ENCODE measurements around the gene DNAH8.

The DNAH8 gene, protein sequence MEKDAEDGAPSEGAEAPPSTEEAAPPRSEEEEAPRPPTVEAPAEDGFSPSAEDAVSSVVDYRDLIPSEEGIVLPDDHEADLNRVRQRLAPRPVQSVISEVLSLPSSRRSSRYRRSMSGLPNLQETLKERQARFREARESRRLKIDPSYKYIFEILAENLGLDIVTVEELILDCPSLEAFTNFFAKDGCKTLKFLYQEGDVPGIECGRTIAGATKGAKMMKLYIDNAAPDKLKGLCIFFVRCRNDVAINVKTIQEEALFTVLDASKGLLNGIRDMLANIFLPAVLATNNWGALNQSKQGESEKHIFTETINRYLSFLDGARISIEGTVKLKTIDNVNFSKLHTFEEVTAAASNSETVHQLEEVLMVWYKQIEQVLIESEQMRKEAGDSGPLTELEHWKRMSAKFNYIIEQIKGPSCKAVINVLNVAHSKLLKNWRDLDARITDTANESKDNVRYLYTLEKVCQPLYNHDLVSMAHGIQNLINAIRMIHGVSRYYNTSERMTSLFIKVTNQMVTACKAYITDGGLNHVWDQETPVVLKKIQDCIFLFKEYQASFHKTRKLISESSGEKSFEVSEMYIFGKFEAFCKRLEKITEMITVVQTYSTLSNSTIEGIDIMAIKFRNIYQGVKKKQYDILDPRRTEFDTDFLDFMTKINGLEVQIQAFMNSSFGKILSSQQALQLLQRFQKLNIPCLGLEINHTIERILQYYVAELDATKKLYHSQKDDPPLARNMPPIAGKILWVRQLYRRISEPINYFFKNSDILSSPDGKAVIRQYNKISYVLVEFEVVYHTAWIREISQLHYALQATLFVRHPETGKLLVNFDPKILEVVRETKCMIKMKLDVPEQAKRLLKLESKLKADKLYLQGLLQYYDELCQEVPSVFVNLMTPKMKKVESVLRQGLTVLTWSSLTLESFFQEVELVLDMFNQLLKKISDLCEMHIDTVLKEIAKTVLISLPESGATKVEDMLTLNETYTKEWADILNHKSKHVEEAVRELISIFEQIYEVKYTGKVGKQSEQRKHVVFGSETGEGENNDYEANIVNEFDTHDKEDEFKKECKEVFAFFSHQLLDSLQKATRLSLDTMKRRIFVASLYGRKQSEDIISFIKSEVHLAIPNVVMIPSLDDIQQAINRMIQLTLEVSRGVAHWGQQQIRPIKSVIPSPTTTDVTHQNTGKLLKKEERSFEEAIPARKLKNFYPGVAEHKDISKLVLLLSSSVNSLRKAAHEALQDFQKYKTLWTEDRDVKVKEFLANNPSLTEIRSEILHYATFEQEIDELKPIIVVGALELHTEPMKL (N-terminal part only)

DNA sequence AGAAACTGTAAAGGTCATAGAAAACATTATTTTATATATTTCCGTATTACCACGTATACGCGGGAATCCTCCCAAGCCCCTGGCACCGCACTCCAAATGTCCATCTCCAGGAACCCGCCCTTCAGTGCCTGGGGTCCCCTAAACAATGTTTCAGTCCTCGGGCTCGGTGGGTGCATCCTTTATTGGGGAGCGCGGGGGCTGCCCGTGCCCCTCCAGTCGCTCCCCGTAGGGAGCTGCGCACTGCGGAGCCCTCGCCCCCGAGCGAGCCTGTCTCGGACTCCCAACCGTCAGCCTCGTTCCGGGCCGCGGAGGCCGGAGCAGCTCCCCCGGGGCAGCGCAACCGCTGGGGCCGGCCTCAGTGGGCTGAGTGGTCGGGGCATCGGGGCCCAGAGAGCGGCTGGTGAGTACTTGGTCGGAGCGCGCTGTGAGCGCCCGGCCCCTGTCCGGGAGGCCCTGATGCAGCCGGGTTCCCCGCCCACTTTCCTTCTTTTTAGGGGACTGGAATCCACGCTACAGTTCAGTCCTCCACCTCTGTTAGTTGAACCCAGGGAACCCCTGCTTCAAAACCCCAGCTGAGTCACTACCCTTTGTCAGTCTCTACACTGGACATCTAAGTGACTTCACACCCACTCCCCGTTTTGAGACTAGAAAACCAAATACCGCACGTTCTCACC lies at the start of gene DNAH8:
DNAH8 (plus strand) TSS at position 296 of the 674 bp plus-strand sequence. CDS start 7,499 bp downstream, outside the sequence.
- H3K4me3 ChIP-seq (ENCODE audit: low read depth, low read length): peak within 1 kb of the TSS; percentile 22

DNA sequence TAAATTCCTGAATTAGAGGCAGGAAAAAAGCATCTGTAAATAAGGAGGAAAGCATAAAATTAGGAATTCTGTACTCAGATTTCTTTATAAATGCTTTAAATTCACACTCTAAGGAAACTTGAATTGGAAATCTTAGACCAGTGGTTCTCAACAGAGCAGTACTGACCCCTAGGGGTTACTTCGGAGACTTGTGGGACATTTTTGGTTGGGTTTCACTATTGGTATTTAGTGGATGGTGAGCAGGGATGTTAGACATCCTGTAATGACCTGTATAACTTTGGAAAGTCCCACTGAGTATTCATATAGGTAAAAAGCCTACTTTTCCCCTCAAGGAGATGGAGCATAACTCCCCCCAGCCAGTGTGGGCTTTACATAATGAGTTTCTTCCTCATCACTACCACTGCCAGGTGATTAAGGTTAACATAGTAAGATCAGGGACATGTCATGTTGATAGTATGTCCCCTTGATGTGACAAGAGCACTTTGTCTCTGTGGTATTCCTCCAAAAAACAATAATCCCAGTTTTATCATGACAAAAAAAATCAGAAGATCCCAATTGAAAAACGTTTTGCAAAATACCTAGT lies 43.1 kb upstream of the DNAH8 start:
- H3K4me3 ChIP-seq (ENCODE audit: low read depth, low read length): no peak overlapping the region

DNA sequence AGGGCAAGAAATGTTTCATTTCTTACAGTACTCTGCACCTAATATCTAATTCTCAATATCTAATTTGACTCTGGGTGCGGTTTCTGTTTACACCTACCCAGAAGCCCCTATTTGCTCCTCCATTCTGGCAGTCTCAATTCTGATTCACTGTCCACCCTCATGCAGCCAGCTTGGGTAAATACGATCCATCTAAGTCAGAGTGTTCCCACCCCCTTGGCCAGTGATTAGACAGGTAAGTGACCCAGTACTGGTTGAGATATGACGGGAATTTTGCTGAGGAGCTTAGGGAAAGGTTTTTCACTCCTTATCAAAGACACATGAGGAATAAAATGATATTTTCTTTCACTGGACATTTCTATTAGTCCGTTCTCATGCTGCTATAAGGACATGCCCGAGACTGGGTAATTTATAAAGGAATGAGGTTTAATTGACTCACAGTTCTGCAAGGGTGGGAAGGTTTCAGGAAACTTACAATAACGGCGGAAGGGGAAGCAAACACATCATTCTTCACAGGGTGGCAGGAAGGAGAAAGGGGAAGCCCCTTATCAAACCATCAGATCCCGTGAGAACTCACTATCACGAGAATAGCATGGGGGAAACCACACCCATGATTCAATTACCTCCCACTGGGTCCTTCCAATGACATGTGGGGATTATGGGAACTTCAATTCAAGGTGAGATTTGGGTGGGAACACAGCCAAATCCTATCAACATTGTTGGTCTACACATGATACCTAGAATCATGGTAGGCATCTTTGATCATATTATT lies 41.5 kb upstream of the DNAH8 start:
- no peak overlapping the region for H3K4me3 ChIP-seq (ENCODE audit: low read depth, low read length)

DNA sequence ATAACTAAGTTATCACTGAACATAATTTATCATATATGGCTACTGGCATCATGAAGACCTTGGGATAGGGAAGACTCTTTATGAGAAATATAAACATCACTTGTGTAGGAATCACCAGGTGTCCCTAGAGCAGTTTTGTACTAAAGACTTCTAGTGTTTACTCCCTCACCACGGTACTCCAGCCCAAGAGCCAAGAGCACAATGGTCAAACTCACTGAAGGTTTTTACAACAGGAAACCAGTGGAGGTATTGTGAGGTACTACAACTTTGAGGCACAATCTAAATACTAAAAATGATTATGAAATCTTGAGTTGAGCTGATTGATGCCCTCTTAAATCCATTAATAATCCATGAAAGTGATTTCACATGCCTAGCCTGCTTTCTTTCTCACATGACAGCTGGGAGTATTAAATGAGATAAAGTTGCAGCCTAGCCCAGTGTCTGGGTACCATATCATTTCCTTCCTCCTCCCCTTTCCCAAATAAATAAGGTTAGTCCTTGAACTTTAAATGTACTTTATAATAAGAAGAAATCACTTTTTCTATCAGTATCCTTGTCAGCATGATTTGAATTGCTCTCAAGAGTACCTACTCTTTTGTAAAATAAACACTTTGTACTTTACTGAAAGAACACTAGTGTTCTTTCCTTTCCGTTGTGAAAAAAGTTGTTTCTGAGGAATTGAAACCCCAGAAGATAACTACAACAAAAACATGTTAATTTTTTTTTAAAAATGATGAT lies 38.7 kb upstream of the DNAH8 start:
- no peak overlapping the region for H3K4me3 ChIP-seq (ENCODE audit: low read depth, low read length)

DNA sequence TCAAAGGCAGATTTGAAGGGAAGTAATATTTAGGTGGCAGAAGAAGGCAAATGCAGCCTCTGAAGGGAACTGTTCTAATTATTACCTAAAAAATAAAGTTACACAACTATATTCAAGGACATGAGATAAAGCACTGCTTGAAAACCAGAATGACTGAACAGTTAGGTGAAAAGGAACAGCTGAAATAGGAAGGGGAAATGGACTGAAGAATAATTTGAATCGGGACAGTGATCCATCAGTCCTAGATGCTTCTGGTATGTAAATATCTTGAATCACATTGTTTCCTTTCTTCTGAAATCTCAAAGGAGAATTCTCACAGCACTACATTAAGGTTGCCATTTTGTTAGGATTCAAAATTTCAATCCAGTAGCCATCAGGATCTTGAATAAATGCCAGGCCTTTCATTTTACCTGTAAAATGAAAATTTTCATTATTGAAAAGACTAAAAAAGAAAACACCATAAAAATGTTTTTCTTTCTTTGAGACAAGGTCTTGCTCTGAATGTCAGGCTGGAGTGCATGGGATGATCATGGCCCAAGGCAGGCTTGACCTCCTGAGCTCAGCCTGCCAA lies 38.1 kb upstream of the DNAH8 start:
- no peak overlapping the region for H3K4me3 ChIP-seq (ENCODE audit: low read depth, low read length)

DNA sequence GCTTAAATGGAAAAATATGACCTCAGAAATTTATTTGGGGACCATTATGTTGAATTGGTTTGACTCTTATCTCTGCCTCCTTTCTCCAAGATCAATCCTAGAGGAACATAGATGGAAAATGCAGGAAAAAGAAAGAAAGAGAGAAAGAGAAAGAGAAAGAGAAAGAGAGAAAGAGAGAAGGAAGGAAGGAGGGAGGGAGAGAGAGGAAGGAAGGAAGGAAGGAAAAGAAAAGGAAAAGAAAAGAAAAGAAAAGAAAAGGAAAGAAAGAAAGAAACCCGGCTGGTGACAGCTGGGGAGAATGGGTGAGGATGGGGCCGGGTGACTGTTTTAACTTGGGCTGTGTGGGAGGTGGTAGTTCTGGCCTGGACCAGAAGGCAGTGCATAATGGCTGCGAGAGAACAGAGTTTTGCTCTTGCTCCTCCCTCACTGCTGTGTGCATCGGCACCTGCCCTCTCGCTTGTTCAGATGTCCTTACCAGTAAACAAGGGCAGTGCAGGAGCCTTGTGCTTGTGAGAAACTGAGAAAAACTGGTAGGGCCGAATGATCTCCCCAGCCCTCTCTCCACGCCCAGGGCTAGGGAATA lies 36.8 kb upstream of the DNAH8 start:
- H3K4me3 ChIP-seq (ENCODE audit: low read depth, low read length): no peak overlapping the region

DNA sequence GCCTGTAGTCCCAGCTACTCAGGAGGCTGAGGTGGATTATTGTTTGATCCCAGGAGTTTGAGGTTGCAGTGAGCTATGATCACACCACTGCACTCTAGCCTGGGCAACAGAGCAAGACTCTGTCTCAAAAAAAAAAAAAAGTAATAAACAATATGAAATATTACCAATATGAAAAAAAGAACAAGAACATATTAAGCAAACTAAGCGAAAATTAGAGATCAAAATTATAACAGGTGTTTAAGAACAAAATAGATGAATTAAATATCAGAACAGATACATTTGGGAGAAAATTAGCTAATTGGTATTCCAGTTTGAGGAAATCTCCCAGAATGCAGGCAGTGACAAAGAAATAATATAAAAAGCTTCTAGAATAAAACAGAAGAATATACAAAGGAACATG lies 35.4 kb upstream of the DNAH8 start:
- H3K4me3 ChIP-seq (ENCODE audit: low read depth, low read length): no peak overlapping the region

DNA sequence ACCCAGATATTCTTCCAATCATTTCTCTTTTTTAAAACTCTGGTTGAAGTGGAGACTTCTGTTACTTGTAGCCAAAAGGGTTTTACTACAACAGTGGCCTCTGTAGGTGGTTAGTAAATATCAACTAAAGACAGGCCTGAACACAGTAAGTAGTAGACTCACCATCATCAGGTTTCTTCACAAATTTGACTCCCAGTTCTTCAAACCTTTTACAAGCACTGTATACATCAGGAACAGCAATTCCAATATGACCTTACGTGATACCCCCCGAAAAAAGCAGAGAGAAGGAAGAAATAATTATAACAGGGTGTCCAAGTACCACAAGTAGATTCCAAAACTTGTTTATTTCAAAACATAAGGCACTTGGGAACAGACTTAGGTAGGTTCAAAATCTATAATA lies 33.3 kb upstream of the DNAH8 start:
- no peak overlapping the region for H3K4me3 ChIP-seq (ENCODE audit: low read depth, low read length)

DNA sequence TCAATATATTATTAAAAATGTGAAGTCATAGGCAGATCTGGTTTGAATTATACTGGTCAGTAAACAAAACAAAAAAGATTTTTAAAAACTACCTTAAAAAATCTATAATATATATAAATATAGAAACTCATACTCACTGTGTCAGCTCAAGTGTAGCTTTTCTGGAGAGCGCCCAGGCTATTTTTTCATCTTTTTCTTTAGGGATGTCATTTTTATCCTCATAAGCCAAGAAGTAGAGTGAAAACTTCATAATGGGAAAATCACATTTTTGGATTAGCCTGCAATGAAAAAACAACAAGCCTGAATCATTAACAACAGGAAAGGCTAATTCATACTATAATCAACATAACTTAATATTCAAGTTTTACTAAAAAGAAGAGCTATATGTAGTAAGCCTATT lies 30.9 kb upstream of the DNAH8 start:
- no peak overlapping the region for H3K4me3 ChIP-seq (ENCODE audit: low read depth, low read length)

DNA sequence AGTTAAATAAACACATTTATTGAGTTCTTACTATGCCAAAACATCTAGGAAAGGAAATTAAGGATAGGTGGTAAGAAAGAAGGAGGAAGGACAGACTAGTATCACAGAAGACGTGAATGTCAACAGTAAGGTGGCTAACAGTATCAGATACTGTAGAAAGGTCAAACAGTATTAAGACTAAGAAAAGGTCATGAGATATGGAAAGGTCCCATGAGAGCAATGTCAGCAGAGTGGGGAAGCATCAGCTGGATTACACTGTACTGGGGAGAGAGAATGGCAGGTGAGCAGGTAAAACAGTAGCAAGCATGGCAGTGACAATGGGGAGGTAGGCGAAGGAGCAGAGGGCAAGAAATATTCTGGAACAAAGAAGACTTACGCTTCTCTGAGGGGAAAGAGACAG lies 30.2 kb upstream of the DNAH8 start:
- H3K4me3 ChIP-seq (ENCODE audit: low read depth, low read length): no peak overlapping the region

DNA sequence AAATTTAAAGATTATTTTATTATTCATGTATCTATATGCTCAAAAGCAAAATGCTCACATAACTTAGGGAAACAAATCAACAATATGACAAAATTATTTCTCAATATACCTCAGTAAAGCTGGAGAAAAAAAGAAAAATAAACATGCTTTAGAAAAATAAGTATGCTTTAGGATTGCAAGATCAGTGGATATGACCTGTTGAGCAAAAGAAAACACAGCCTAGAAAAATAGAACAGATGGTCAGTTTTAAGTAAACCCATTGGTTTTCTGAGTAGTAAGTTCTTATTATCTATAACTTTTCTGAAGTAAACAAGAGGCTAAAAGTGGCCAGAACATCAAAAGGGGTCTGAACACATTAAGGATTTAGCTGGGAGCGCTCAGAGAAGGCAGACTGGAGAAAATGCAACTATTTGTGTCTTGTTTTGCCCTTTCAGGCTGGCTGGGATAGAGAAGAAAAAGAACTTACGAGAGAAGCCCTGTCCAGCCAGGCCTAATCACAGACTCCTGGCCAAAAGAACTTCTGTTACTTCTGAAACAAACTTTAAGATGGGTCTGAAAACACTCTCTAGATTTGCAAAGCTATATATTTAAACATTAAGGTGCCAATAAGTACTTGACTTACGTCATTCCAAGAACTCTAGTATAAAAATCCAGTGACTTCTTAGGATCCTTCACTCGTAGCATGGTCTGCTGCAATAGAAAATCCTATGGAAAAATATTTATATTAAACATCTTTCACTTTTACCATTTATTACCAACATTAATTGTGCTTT lies 28.7 kb upstream of the DNAH8 start:
- H3K4me3 ChIP-seq (ENCODE audit: low read depth, low read length): no peak overlapping the region

DNA sequence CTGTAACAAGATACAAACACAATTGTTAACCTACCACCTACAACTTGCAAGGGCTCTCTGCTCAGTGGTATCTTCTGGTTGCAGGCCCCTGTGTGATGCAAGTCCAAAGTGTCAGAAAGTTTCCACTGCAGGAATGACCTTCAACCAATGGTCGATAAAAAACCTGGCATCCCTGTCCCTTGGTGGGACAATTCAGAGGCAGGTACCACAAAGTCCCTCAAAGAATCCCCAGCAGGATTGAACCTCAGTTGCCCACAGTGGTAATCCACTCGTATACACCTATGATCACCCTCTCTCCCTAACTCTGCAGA lies 28.1 kb upstream of the DNAH8 start:
- H3K4me3 ChIP-seq (ENCODE audit: low read depth, low read length): no peak overlapping the region

DNA sequence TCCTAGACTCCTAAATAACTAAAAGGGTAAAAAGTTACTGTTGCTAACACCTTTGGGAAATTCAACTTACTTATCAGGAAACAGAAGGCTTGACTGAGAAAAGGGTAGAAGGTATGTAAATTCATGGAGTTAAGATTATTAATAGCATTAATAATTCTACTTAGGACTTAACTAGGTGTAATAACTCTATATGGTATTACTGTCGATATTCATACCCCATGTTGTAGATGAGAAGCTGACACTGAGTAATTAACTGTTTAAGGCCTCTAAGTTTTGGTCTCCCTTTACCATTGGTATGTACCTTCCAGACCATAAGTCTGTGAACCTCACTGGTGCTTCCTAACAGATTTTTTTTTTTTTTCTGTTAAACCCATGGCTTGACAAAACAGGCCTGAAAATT lies 27.6 kb upstream of the DNAH8 start:
- H3K4me3 ChIP-seq (ENCODE audit: low read depth, low read length): no peak overlapping the region

DNA sequence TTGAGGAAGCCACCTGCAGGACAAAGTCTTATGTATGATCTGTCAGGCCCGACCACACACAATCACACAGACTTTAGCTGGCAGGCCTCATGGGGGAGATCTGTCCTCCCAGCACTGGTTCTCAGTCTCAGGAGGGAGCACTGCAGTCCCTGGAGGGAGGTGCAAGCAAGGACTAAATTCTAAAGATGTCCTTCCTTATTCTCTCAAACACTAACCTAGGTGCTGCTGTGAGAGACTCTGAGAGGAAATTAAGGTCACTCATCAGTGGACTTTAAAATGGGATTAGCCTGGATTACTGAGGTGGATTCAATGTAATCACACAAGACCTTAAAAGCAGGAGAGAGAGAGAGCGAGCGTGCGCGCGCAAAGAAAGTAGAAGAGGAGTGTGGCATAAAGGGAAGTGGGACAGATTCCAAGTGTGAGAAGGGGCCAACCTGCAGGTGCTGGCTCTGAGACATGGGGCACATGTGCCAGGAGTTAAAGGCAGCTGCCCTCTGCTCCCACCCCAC lies 26.5 kb upstream of the DNAH8 start:
- H3K4me3 ChIP-seq (ENCODE audit: low read depth, low read length): no peak overlapping the region

DNA sequence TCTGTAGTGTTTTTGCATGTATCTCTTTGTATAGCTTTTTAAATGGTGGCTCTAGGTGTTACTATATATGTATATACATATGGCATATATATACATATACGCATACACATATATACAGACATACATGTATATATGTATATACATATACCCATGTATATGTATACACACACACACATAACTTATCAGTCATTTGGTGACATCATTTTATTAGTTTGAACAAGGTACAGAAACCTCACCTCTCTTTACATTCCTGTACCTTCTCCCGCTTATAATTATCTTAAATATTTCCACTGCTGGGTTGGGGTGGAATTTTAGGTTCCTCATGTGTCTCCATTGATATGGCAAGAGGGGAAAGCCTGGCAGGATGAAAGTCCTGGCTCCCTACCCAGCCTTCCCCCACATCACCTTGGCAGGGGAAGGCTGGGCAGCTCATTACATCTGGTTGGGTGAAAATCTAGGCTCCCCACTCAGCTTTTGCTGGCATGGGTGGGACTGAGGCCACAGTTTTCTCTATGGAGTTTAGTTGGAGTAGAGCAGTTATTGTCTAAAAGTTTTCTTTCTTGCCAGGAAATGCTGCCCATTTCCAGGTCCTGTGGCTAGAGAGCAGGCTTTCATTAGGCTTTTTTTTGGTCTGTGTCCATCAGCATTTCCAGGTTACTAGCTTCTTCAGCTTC lies 19.7 kb upstream of the DNAH8 start:
- no peak overlapping the region for H3K4me3 ChIP-seq (ENCODE audit: low read depth, low read length)

DNA sequence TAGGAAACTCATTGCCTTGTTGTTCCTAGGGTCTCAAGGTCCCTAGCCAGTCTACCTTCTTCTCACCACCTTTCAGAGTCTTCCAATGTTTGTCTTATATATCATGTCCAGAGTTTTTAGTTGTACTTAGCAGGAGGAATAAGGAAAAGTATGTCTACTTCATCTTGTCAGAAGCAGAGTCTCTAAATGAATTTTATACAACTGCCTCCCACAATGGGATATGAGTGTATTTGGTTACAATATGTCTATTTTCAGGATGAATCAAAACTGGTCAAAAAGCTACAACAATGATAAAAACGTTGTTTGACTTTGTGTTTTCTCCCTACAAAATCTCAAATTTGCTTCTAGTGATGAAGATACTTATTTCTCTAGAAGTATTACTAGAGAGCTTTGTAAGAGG lies 19.2 kb upstream of the DNAH8 start:
- no peak overlapping the region for H3K4me3 ChIP-seq (ENCODE audit: low read depth, low read length)

DNA sequence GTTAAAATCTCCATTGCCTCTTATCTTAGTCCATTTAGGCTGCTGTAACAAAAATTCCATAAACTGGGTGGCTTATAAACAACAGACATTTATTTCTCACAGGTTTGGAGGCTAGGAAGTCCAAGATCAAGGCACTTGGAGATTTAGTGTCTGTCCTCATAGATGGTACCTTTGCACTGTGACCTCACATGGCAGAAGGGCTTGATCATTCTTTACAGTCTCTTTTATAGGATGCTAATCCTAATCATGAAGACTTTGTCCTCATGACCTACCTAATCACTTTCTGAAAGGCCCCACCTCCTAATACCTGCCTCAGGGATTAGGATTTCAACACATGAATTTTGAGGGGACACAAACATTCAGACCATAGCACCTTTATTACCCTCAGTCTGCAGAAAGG lies 18.8 kb upstream of the DNAH8 start:
- no peak overlapping the region for H3K4me3 ChIP-seq (ENCODE audit: low read depth, low read length)

All from iPS-11a (cell line).